Activated T-cell treated with anti-CD3 and anti-CD28 coated beads, Interleukin-2, amount 50 U/mL, for 72 hours (primary cell): Measurements from ENCODE around the gene DNAH1. TPM values are rescaled to one million over a fixed set of nuclear protein-coding genes. Genes with fewer than 3 reads are reported as not detected.
A peak's percentile ranks its signal among the peaks of the same experiment; 100 is the strongest.

Experiments used
- ATAC-seq, 2 donors: fragments of 150-1000 bp; cut with Tn5 transposase; replicated peaks in 1 of 2; 2 replicates each; pipeline ENCODE4 v1.10.0; 2021; ENCODE audit warnings: moderate library complexity in 2 of 2, mild to moderate bottlenecking in 1 of 2
- DNase-seq, 2 donors: peaks; one replicate each; pipeline ENCODE4 v3.0.0; 2021 to 2022; ENCODE audit warnings: mixed read lengths in 1 of 2
- H3K27ac Mint-ChIP-seq: one replicate; pipeline ENCODE4 v1.8.0; 2022; ENCODE audit warnings: mild to moderate bottlenecking, moderate library complexity, mixed read lengths
- H3K27me3 Mint-ChIP-seq: one replicate; pipeline ENCODE4 v1.8.0; 2022; ENCODE audit warnings: low read depth, mixed read lengths
- H3K36me3 Mint-ChIP-seq, 2 donors: one replicate each; pipeline ENCODE4 v1.8.0; 2022; ENCODE audit warnings: mixed read lengths in 2 of 2, mild to moderate bottlenecking in 1 of 2; ENCODE audit not compliant: insufficient read depth in 2 of 2
- H3K4me1 Mint-ChIP-seq: one replicate; pipeline ENCODE4 v1.8.0; 2022; ENCODE audit warnings: low read depth, mixed read lengths
- H3K4me3 Mint-ChIP-seq, 2 donors: one replicate each; pipeline ENCODE4 v1.8.0; 2022; ENCODE audit warnings: mild to moderate bottlenecking in 2 of 2, mixed read lengths in 2 of 2, moderate library complexity in 2 of 2
- H3K9me3 Mint-ChIP-seq, 2 donors: one replicate each; pipeline ENCODE4 v1.8.0; 2022; ENCODE audit warnings: mixed read lengths in 2 of 2
- total RNA-seq, 2 donors: library from RNA; stranded (reverse); gene quantifications; one replicate each; pipeline ENCODE4 v1.2.3, GENCODE V29; 2022

The DNAH1 gene
- total RNA-seq, 2 donors from 2014 or later = 31.4 to 32.4 TPM

DNA sequence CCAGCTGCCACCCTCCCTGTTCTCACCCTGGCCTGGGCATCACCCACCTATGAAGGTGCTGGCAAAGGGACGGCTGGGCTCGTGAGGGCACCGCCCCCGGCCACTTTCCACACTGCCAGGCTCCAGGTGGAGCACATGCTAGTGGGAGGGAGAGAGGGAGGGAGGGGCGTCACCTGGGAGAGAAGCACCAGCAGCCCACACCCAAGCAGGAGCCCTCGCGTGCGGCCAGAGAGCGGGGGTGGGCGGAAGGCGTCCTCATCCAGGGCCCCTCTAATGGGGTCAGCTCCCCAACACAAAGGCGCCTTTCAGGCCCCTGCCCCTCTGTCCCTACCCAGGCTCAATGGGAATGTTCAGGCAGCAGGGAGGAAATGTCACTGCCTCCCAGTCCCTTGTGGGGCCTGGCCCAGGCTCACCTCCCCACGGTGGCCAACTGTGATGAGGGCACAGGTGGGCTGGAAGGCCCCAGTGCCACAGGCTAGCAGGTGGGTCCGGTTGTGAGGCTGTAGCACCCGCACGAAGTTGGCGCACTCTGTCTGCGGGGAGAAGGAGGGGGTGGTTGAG is 125.7 kb downstream of the DNAH1 start:
- DNase-seq (no peak), ATAC-seq (no peak)
- Mint-ChIP-seq H3K27ac (no peak overlapping the region), H3K4me1 (peaks cover 14% of the 10 kb centered on the region), H3K4me3 (no peak overlapping the region), H3K9me3 (no peaks in the 10 kb centered on the region), H3K27me3 (no peaks in the 10 kb centered on the region), H3K36me3 (no peaks in the 10 kb centered on the region)

GRCh38 chr3:52442409-52443267 is 126.5 kb downstream of the DNAH1 start:
- no peak for ATAC-seq
- Mint-ChIP-seq H3K4me3 (no peak overlapping the region), H3K27me3 (no peaks in the 10 kb centered on the region), H3K27ac (no peak overlapping the region), H3K36me3 (no peaks in the 10 kb centered on the region), H3K4me1 (peaks cover 19% of the 10 kb centered on the region), H3K9me3 (no peaks in the 10 kb centered on the region)
- DNase-seq = no peak

GRCh38 chr3:52443268-52443610 is 127.1 kb downstream of the DNAH1 start:
- Mint-ChIP-seq H3K36me3 (no peaks in the 10 kb centered on the region), H3K9me3 (no peaks in the 10 kb centered on the region), H3K27me3 (no peaks in the 10 kb centered on the region), H3K4me1 (peaks cover 19% of the 10 kb centered on the region), H3K27ac (no peak overlapping the region), H3K4me3 (no peak overlapping the region)
- ATAC-seq = no peak
- no peak for DNase-seq

DNA sequence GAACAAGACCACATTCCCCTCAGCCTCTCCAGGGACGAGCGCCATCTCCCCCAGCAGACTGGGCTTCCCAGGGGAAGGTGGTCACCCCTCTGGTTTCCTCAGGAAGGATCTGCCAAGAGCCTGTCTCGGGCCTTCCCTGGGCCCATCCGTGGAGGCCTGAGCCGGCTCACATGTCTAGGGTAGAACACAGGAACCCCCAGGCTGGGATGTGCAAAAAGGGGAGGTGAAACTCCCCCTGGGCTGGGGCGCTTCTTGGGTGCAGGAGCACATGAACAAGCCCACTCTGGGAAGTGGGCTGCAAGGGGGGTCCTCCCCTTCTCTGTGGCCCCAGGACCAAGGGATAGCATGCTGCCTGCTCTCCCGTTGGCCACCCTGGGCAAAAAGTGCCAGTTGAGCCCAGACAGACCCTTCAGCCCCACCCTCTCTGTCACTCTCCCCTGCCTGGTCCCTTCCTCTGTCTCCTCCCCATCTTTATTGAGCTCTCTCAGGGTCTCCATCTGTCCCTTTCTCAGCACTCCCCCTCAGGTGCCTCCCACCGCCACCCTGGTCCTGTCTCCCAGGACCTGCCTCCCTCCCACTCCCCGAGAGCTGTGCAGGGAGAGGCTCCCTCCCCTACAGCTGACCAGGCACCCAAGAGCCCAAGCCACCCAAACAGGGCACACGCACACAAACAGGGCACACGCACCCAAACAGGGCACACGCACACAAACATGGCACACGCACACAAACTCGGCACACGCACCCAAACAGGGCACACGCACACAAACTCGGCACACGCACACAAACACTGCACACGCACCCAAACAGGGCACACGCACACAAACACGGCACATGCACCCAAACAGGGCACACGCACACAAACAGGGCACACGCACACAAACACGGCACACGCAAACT is 127.9 kb downstream of the DNAH1 start:
- Mint-ChIP-seq H3K9me3 (no peaks in the 10 kb centered on the region), H3K4me3 (peak overlapping the region in 1 of 2 donors; percentile 25), H3K27me3 (no peaks in the 10 kb centered on the region), H3K27ac (no peak overlapping the region), H3K36me3 (no peaks in the 10 kb centered on the region), H3K4me1 (peaks cover 19% of the 10 kb centered on the region)
- DNase-seq = no peak
- ATAC-seq = no peak

DNA sequence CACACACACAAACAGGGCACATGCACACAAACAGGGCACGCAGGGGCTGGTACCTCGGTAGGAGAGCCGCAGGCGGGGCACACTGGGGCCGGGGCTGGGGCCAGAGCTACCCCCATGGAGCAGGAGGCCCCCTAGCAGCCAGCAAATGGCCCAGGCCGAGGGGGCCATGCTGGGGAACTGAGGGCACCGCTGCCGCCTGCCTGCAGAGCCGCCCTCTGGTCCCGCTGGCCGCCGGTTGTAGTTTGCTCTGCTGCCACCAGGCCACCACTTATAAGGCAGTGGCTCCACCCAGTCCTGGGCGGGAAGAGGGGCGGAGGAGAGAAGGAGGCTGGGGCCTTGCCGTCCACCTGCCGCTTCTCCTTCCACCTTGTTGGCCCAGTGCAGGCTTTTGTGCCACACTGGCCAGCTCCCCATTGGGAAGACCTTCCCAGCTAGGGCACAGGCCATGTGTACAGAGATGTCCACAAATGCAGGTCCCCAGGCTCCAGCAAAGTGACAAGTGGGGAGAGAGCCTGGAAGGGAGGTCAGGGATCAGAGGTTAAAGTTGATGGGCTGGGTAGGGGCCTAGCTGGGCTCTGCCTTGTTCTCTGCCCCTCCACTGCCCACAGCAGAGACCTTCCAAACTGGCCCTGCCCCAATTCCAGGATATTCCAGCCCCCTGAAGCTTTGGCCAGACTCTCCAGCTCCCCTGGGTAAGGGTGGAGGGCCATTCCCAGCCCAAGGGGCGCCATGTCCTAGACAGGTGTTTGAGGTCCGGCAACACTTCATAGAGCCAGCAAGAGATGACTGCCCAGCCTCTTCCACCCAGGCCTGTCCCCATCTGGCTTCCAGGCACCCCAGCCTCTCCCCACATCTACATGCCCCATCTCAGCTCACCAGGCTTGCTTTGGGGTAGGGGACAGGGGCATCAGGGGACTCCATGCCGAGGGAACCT is 129.0 kb downstream of the DNAH1 start, which contains the start of gene SEMA3G:
Gene SEMA3G (minus strand): TSS at position 244 of the 934 bp plus-strand sequence. CDS start 76 bp downstream, at position 168.
- Mint-ChIP-seq H3K4me3 (peak within 1 kb of the TSS in 1 of 2 donors; percentile 25), H3K4me1 (peaks cover 19% of the 10 kb centered on the region), H3K27me3 (no peaks in the 10 kb centered on the region), H3K27ac (no peak within 1 kb of the TSS), H3K36me3 (no peaks in the 10 kb centered on the region), H3K9me3 (no peaks in the 10 kb centered on the region)
- ATAC-seq (peak; percentile 98 to 99), DNase-seq (peak; percentile 82 to 90)

DNA sequence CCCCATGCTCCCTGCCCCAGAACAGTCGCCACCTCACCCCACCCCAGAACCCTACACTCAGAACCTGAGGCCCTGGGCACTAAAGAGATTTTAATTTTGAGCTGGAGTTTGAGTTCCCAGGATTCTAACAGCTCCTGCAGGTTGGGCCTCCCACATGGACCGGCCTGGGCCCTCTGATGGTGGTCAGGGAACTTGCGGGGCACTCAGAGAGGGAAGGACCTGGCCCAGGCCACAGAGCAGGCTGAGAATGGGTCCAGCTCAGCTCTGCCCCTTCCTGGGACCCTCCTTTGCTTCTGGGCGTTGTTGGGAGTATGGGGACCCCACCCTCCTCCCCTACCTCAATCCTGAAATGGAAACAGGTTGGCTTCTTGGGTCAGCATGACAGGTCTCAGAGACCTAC is 129.9 kb downstream of the DNAH1 start:
- ATAC-seq (no peak), DNase-seq (no peak)
- Mint-ChIP-seq H3K27ac (no peak overlapping the region), H3K27me3 (no peaks in the 10 kb centered on the region), H3K4me1 (peaks cover 19% of the 10 kb centered on the region), H3K36me3 (no peaks in the 10 kb centered on the region), H3K4me3 (no peak overlapping the region), H3K9me3 (no peaks in the 10 kb centered on the region)

- no peak overlapping the region for H3K4me3 Mint-ChIP-seq
- H3K4me1 Mint-ChIP-seq = peaks cover 19% of the 10 kb centered on the region
- DNase-seq = peak; percentile 74 to 81
- H3K9me3 Mint-ChIP-seq = no peaks in the 10 kb centered on the region
- peak; percentile 51 to 61 for ATAC-seq
- H3K27ac Mint-ChIP-seq = peak overlapping the region; percentile 4
- no peaks in the 10 kb centered on the region for H3K36me3 Mint-ChIP-seq
- H3K27me3 Mint-ChIP-seq = no peaks in the 10 kb centered on the region
Observed at GRCh38 chr3:52446631-52447511, 130.8 kb downstream of the DNAH1 start.

DNA sequence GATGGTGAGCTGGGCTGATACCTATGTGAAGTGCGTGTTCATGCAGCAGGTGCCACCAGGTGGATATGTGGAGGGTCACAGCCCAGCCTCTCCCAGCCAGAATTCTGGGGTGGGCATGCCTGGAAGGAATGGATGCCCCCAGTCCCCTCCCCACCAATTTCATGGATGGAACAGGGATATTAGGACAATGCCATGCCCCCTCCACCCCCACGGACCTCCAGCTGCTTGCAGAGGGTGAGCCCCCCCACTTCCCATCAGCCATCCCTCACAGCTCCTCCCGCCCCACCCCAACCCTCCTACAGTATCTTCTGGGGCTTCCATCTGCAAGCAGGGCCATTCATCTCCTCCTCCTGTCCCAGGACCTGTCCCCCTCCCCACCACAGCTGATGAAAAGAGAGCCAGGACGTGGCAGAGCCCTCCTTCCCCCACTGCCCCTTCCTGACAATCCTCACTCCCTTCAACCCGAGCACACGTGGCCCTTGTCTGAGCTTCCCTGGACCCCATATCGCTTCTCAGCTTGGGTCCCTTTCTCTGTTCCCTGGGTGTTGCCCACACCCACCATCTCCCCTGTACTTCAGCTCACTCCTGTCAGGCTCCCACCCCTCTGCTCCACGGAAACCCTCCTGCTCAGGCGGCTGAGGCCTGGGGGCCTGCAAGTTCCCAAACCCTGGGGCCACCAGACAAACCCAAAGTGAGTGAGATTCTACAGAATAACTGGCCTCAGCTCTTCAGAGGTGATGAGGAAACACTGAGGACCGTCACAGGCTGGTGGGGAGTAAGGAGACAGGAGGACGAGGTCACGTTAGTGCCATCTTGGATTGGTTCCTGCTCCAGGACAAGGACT is 131.6 kb downstream of the DNAH1 start:
- Mint-ChIP-seq H3K9me3 (no peaks in the 10 kb centered on the region), H3K27ac (no peak overlapping the region)
- no peak for ATAC-seq

More for the DNA sequence above, 131.6 kb downstream of the DNAH1 start:
- peaks cover 19% of the 10 kb centered on the region for H3K4me1 Mint-ChIP-seq
- no peaks in the 10 kb centered on the region for H3K27me3 Mint-ChIP-seq
- no peaks in the 10 kb centered on the region for H3K36me3 Mint-ChIP-seq
- H3K4me3 Mint-ChIP-seq = no peak overlapping the region
- no peak for DNase-seq

Other genes with a start within 250 kb of the DNAH1 start
- 10 to 100 TPM; 28.6 to 39.0 TPM for gene POC1A, start 161.9 kb upstream of the DNAH1 start, total RNA-seq
- 10 to 100 TPM; 62.7 to 63.6 TPM for gene ALAS1, start 118.2 kb upstream of the DNAH1 start, total RNA-seq
- 1 to 10 TPM; 1.2 to 2.3 TPM for gene TLR9, start 90.7 kb upstream of the DNAH1 start, total RNA-seq
- 100 to 1,000 TPM; 124 to 133 TPM for gene TWF2, start 77.2 kb upstream of the DNAH1 start, total RNA-seq
- gene PPM1M, start 70.6 kb upstream of the DNAH1 start, total RNA-seq = 100 to 1,000 TPM; 119 to 121 TPM
- gene WDR82, start 37.7 kb upstream of the DNAH1 start, total RNA-seq = 100 to 1,000 TPM; 113 to 120 TPM
- 10 to 100 TPM; 21.5 to 25.4 TPM for gene GLYCTK, start 28.5 kb upstream of the DNAH1 start, total RNA-seq
- 100 to 1,000 TPM in 1 of 2 donors, 10 to 100 TPM in 1; 98.6 to 103 TPM for gene BAP1, start 93.7 kb downstream of the DNAH1 start, total RNA-seq
- 10 to 100 TPM; 27.3 to 29.0 TPM for gene PHF7, start 94.3 kb downstream of the DNAH1 start, total RNA-seq
- under 1 TPM; 0.16 to 0.36 TPM for gene SEMA3G, start 128.8 kb downstream of the DNAH1 start, total RNA-seq
- gene TNNC1, start 137.7 kb downstream of the DNAH1 start, total RNA-seq = 10 to 100 TPM; 10.8 to 14.4 TPM
- 10 to 100 TPM; 80.2 to 81.7 TPM for gene NISCH, start 139.3 kb downstream of the DNAH1 start, total RNA-seq
- under 1 TPM; 0.12 to 0.19 TPM for gene STAB1, start 179.0 kb downstream of the DNAH1 start, total RNA-seq
- 10 to 100 TPM; 23.5 to 24.3 TPM for gene NT5DC2, start 217.5 kb downstream of the DNAH1 start, total RNA-seq
- 1 to 10 TPM; 7.4 to 8.9 TPM for gene UQCC5, start 220.3 kb downstream of the DNAH1 start, total RNA-seq